Lower leg skin (tissue), 4 donors: Measurements from ENCODE around the gene WHRN. TPM values are rescaled to one million over a fixed set of nuclear protein-coding genes. Genes with fewer than 3 reads are reported as not detected.

Experiments
- DNase-seq, 2 donors: peaks; one replicate each; pipeline ENCODE4 v3.0.0-alpha.2; 2019; ENCODE audit warnings: low spot score in 2 of 2
- H3K4me3 ChIP-seq: fragments of 200-600 bp; sonication (generic); 2 replicates; pipeline ENCODE4 v1.5.1; 2017; ENCODE audit warnings: mild to moderate bottlenecking, low read depth; ENCODE audit not compliant: poor library complexity, severe bottlenecking
- CTCF ChIP-seq, 3 donors: fragments of 450-650 bp; IDR thresholded peaks; one replicate each; pipeline ENCODE4 v1.5.1; 2016; ENCODE audit warnings: antibody characterized with exemption in 3 of 3, mild to moderate bottlenecking in 3 of 3, moderate library complexity in 2 of 3
- POLR2A ChIP-seq, 2 donors: fragments of 450-650 bp; IDR thresholded peaks; one replicate each; pipeline ENCODE4 v1.6.1; 2016 to 2017; ENCODE audit warnings: antibody characterized with exemption in 2 of 2, mild to moderate bottlenecking in 1 of 2, moderate library complexity in 1 of 2
- WGBS, 2 donors: methylation state at CpG; one replicate each; pipeline ENCODE4 v1.1.5; 2018; 5-methylcytosine and 5-hydroxymethylcytosine counted together
- intact Hi-C: fragments of 100-400 bp; cut with DNase I; formaldehyde crosslinking; loops from one replicate; pipeline ENCODE4 v1.15.0; 2023; ENCODE audit warnings: low total_unique reads
- total RNA-seq, 4 donors: library from RNA; depleted of rRNA; stranded (reverse); fragments of >200 nt; gene quantifications; one replicate each; pipeline ENCODE4 v1.1.0, GENCODE V29; 2016

The WHRN gene
- total RNA-seq, 4 donors from 2014 or later = 8.7 to 15.0 (median 10.5) TPM

- no peak for DNase-seq
- WGBS, 2 donors = 84 to 93% methylated on average over 3 of the region's 3 CpGs
- intact Hi-C loops = loop anchor here (10.0 kb wide), 1 partner anchor 79 kb away; no protein-coding TSS in a partner anchor
- H3K4me3 ChIP-seq = no peak overlapping the region
- TF ChIP-seq POLR2A (IDR thresholded peaks at IDR 0.05) (no peak), CTCF (IDR thresholded peaks at IDR 0.05) (no peak)
These were observed 21.8 kb downstream of the WHRN start for GRCh38 chr9:114483499-114483898.

- 68 to 72% methylated on average over 10 of the region's 10 CpGs for WGBS, 2 donors
- no peak overlapping the region for H3K4me3 ChIP-seq
- TF ChIP-seq CTCF (IDR thresholded peaks at IDR 0.05) = no peak
- no peak for DNase-seq
- intact Hi-C loops = loop anchor here (10.0 kb wide), 1 partner anchor 78 kb away; no protein-coding TSS in a partner anchor
These were observed 22.7 kb downstream of the WHRN start for GRCh38 chr9:114482593-114482992.

- H3K4me3 ChIP-seq = no peak overlapping the region
- WGBS, 2 donors = 91 to 94% methylated on average over 5 of the region's 5 CpGs
- TF ChIP-seq CTCF (IDR thresholded peaks at IDR 0.05) (no peak), POLR2A (IDR thresholded peaks at IDR 0.05) (no peak)
- no peak for DNase-seq
- intact Hi-C loops = loop anchor here (10.0 kb wide), 1 partner anchor 77 kb away; no protein-coding TSS in a partner anchor
These were observed 23.5 kb downstream of the WHRN start for GRCh38 chr9:114481789-114482188.

GRCh38 chr9:114480746-114481435, 24.4 kb downstream of the WHRN start:
- WGBS, 2 donors = 79 to 87% methylated on average over 4 of the region's 4 CpGs
- no peak overlapping the region for H3K4me3 ChIP-seq
- DNase-seq = no peak
- intact Hi-C loops = loop anchor here (10.0 kb wide), 1 partner anchor 76 kb away; no protein-coding TSS in a partner anchor
- TF ChIP-seq POLR2A (IDR thresholded peaks at IDR 0.05) (no peak), CTCF (IDR thresholded peaks at IDR 0.05) (no peak)

- intact Hi-C loops = no loop called here
- WGBS, 2 donors = 91 to 92% methylated on average over 6 of the region's 6 CpGs
- no peak overlapping the region for H3K4me3 ChIP-seq
- DNase-seq = no peak
- TF ChIP-seq POLR2A (IDR thresholded peaks at IDR 0.05) (no peak), CTCF (IDR thresholded peaks at IDR 0.05) (no peak)
These were observed 26.4 kb downstream of the WHRN start for GRCh38 chr9:114478871-114479270.
